GM12878 (cell line): ENCODE data around the gene COL5A3. TPM values are rescaled to one million over a fixed set of nuclear protein-coding genes. Genes with fewer than 3 reads are reported as not detected.

ENCODE experiments used
- ATAC-seq: fragments of 200-7000 bp; cut with Tn5 transposase; 3 replicates; pipeline ENCODE4 v1.9.1; 2020; ENCODE audit warnings: mild to moderate bottlenecking, moderate library complexity
- BruUV-seq: library from RNA; stranded (reverse); fragments of 400-500 nt; replicated peaks from 2 replicates; lab custom pipeline; 2021; lab: Mats Ljungman, UMichigan
- CTCF ChIA-PET: fragments of 300-600 bp; sonication (Branson Sonifier 250); formaldehyde crosslinking; extraction: SDS; loops from one replicate; lab custom pipeline; 2021; ENCODE audit warnings: inconsistent platforms; lab: Yijun Ruan, JAX
- POLR2A ChIA-PET: fragments of 350-600 bp; formaldehyde crosslinking; extraction: SDS; loops from one replicate; lab custom pipeline; 2021; ENCODE audit warnings: inconsistent platforms; lab: Charles Lee
- RAD21 ChIA-PET: fragments of 300-600 bp; sonication (Branson Sonifier 250); formaldehyde crosslinking; loops from one replicate; lab custom pipeline; 2023; ENCODE audit warnings: antibody characterized with exemption; ENCODE audit not compliant: unreplicated experiment; lab: Charles Lee
- SMC1A ChIA-PET: fragments of 300-600 bp; sonication (Branson Sonifier 250); formaldehyde crosslinking; loops from one replicate; lab custom pipeline; 2023; ENCODE audit not compliant: unreplicated experiment, uncharacterized antibody; lab: Charles Lee
- DNase-seq: peaks from one replicate; pipeline ENCODE4 v3.0.0-alpha.2; 2011; ENCODE audit warnings: low read depth, low spot score
- FAIRE-seq: peaks from 3 replicates; lab custom pipeline; 2011; peaks lifted over from hg19 to GRCh38; lab: Jason Lieb, UNC
- H2AFZ ChIP-seq: 2 replicates; pipeline ENCODE4 v1.6.0; 2011; ENCODE audit warnings: low read depth, low read length, control low read depth; ENCODE audit not compliant: control insufficient read depth
- H3K27ac ChIP-seq: 2 replicates; pipeline ENCODE4 v1.5.1; 2011; ENCODE audit warnings: control low read depth; ENCODE audit not compliant: control insufficient read depth, insufficient read depth
- H3K27me3 ChIP-seq, 2 experiments: replicated peaks in 1 of 2; 2 replicates each; pipeline versions ENCODE4 v1.6.0 to v1.6.1; 2011; ENCODE audit warnings: low read length in 1 of 2; ENCODE audit not compliant: control insufficient read depth in 2 of 2, insufficient read depth in 2 of 2
- H3K36me3 ChIP-seq, 2 experiments: 2 replicates each; pipeline ENCODE4 v1.5.1; 2011; ENCODE audit warnings: low read length in 1 of 2; ENCODE audit not compliant: control insufficient read depth in 2 of 2, insufficient read depth in 2 of 2
- H3K4me1 ChIP-seq: 2 replicates; pipeline ENCODE4 v1.6.1; 2011; ENCODE audit warnings: mild to moderate bottlenecking, low read length, moderate library complexity, mixed read lengths; ENCODE audit not compliant: control insufficient read depth, insufficient read depth
- H3K4me2 ChIP-seq: 2 replicates; pipeline ENCODE4 v1.6.0; 2011; ENCODE audit warnings: control low read depth; ENCODE audit not compliant: control insufficient read depth, insufficient read depth
- H3K4me3 ChIP-seq: fragments of 200-600 bp; sonication (generic); 2 replicates; pipeline ENCODE4 v1.5.1; 2016
- H3K79me2 ChIP-seq: 2 replicates; pipeline ENCODE4 v1.6.0; 2011; ENCODE audit warnings: low read length; ENCODE audit not compliant: control insufficient read depth, insufficient read depth
- H3K9ac ChIP-seq: 2 replicates; pipeline ENCODE4 v1.8.0; 2011; ENCODE audit warnings: low read length, control low read depth, mixed read lengths; ENCODE audit not compliant: control insufficient read depth, insufficient read depth
- H3K9me3 ChIP-seq: replicated peaks from 3 replicates; pipeline ENCODE4 v1.5.1; 2011; ENCODE audit warnings: mild to moderate bottlenecking, low read length; ENCODE audit not compliant: control insufficient read depth, insufficient read depth
- H4K20me1 ChIP-seq: 2 replicates; pipeline ENCODE4 v1.6.0; 2011; ENCODE audit not compliant: control insufficient read depth, insufficient read depth
- EED ChIP-seq: sonication (generic); IDR thresholded peaks from 2 replicates; pipeline ENCODE4 v1.6.1; 2016; ENCODE audit warnings: antibody characterized with exemption, low read depth
- FOXK2 ChIP-seq: fragments of 450-650 bp; IDR thresholded peaks from 2 replicates; pipeline ENCODE4 v1.6.1; 2017; ENCODE audit warnings: mild to moderate bottlenecking, moderate library complexity
- ZNF217 ChIP-seq: fragments of 450-650 bp; IDR thresholded peaks from 2 replicates; pipeline ENCODE4 v1.6.1; 2017; ENCODE audit warnings: antibody characterized with exemption, mild to moderate bottlenecking
- ZNF384 ChIP-seq: IDR thresholded peaks from 2 replicates; pipeline ENCODE4 v1.6.1; 2012; ENCODE audit warnings: low read depth, mild to moderate bottlenecking, low read length, improper control_type of control experiment, borderline replicate concordance
- WGBS: methylation state at CpG from one replicate; pipeline ENCODE4 v1.1.6; 2016; ENCODE audit warnings: low lambda C conversion rate; ENCODE audit not compliant: insufficient replicate concordance, insufficient coverage; ENCODE audit errors: missing lambda C conversion rate; 5-methylcytosine and 5-hydroxymethylcytosine counted together
- in situ Hi-C: fragments of 300-500 bp; cut with MboI; formaldehyde crosslinking; loops from 9 replicates; pipeline ENCODE4 v1.14.3; 2018; ENCODE audit warnings: mixed read lengths
- intact Hi-C: fragments of 100-400 bp; cut with micrococcal nuclease; formaldehyde crosslinking; loops from one replicate; pipeline ENCODE4 v1.14.2; 2022; ENCODE audit not compliant: unreplicated experiment
- polyA plus RNA-seq, 11 experiments: library from polyadenylated mRNA; depleted of rRNA in 4 of 11; unstranded in 6 of 11; stranded (reverse) in 5 of 11; fragments of >200 nt; fragmentation: Nextera tagmentation in 4 of 11; fragmentation: Illumina TruSeq in 1 of 11; extraction: Ambion mirVana in 4 of 11; extraction: Trizol in 1 of 11; gene quantifications; 1 replicate in 1 of 11; 2 replicates in 10 of 11; pipeline versions ENCODE4 v1.2.1 to v1.2.3, GENCODE V29; 2011 to 2016; ENCODE audit warnings: inconsistent platforms in 2 of 11, missing spikeins in 2 of 11, low read depth in 1 of 11
- total RNA-seq, 4 experiments: library from RNA; depleted of rRNA in 3 of 4; stranded (reverse); fragments of >200 nt in 3 of 4; fragmentation: Illumina TruSeq in 1 of 4; extraction: Trizol in 1 of 4; gene quantifications; 2 replicates each; pipeline versions ENCODE4 v1.2.1 to v1.2.3, GENCODE V29; 2013 to 2021
- TF ChIP-seq, protein P1 (sequence below): fragments of 450-650 bp; IDR thresholded peaks from 2 replicates; pipeline ENCODE4 v1.6.1; 2017; ENCODE audit warnings: low read depth, mild to moderate bottlenecking, moderate library complexity
- TF ChIP-seq, protein P2 (sequence below): fragments of 450-650 bp; IDR thresholded peaks from 2 replicates; pipeline ENCODE4 v1.6.1; 2017; ENCODE audit warnings: mild to moderate bottlenecking

The COL5A3 gene
- total and polyA plus RNA-seq, 10 of the 15 experiments (the other 5 are each of a cell fraction or from before 2014, with no cell fraction given) = under 0.01 to 8.3 (median 0.10) TPM; not detected in 2

DNA sequence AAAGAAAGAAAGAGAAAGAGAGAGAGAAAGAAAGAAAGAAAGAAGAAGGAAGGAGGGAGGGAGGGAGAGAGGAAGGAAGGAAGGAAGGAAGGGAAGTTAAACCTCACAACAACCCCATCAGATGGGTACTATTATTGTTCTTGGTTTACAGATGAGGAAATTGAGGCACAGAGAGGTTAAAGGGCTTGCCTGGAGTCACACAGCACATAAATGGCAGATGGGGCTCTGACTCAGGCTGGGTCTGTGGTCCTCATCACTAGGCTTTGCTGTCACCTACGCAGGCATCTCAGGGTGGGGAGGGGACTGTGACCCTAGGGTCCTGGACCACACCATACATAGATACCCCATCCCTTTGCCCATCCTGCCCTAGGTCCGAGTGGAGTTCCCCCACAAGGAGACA is 39.3 kb upstream of the COL5A3 start:
- no peaks in the 10 kb centered on the region for H4K20me1 ChIP-seq
- no peaks in the 10 kb centered on the region for H3K27me3 ChIP-seq
- FAIRE-seq = no peak
- CTCF ChIA-PET = no interaction called here
- H3K79me2 ChIP-seq = no peaks in the 10 kb centered on the region
- H2AFZ ChIP-seq = no peak overlapping the region
- no peak overlapping the region for H3K4me3 ChIP-seq
- no peaks in the 10 kb centered on the region for H3K36me3 ChIP-seq
- POLR2A ChIA-PET = no interaction called here
- in situ Hi-C loops = no loop called here
- no peak overlapping the region for H3K4me2 ChIP-seq
- H3K27ac ChIP-seq = no peak overlapping the region
- DNase-seq = no peak
- no peak overlapping the region for H3K9ac ChIP-seq
- intact Hi-C loops = no loop called here
- TF ChIP-seq, protein P1, sequence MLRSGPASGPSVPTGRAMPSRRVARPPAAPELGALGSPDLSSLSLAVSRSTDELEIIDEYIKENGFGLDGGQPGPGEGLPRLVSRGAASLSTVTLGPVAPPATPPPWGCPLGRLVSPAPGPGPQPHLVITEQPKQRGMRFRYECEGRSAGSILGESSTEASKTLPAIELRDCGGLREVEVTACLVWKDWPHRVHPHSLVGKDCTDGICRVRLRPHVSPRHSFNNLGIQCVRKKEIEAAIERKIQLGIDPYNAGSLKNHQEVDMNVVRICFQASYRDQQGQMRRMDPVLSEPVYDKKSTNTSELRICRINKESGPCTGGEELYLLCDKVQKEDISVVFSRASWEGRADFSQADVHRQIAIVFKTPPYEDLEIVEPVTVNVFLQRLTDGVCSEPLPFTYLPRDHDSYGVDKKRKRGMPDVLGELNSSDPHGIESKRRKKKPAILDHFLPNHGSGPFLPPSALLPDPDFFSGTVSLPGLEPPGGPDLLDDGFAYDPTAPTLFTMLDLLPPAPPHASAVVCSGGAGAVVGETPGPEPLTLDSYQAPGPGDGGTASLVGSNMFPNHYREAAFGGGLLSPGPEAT = no peak
- TF ChIP-seq ZNF384 (no peak), FOXK2 (no peak), ZNF217 (no peak), EED (no peak)
- TF ChIP-seq, protein P2, sequence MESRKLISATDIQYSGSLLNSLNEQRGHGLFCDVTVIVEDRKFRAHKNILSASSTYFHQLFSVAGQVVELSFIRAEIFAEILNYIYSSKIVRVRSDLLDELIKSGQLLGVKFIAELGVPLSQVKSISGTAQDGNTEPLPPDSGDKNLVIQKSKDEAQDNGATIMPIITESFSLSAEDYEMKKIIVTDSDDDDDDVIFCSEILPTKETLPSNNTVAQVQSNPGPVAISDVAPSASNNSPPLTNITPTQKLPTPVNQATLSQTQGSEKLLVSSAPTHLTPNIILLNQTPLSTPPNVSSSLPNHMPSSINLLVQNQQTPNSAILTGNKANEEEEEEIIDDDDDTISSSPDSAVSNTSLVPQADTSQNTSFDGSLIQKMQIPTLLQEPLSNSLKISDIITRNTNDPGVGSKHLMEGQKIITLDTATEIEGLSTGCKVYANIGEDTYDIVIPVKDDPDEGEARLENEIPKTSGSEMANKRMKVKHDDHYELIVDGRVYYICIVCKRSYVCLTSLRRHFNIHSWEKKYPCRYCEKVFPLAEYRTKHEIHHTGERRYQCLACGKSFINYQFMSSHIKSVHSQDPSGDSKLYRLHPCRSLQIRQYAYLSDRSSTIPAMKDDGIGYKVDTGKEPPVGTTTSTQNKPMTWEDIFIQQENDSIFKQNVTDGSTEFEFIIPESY = no peak
- BruUV-seq = no TSS peak
- WGBS = 46% methylated on average over 2 of the region's 2 CpGs
- H3K9me3 ChIP-seq = no peaks in the 10 kb centered on the region
- no peak for ATAC-seq
- no peaks in the 10 kb centered on the region for H3K4me1 ChIP-seq
- RAD21 ChIA-PET = no interaction called here
- SMC1A ChIA-PET = no interaction called here
